Prostate gland (tissue), 2 donors: Measurements from ENCODE around the gene ADIPOR2. TPM values are rescaled to one million over a fixed set of nuclear protein-coding genes. Genes with fewer than 3 reads are reported as not detected.

Experiments used
- DNase-seq: peaks from one replicate; pipeline ENCODE4 v3.0.0-alpha.2; 2019; ENCODE audit warnings: low spot score
- H3K27ac ChIP-seq, 2 donors: fragments of 200-600 bp; sonication (generic); 2 replicates each; pipeline ENCODE4 v1.5.1; 2017 to 2019
- H3K27me3 ChIP-seq: fragments of 200-600 bp; sonication (generic); replicated peaks from 2 replicates; pipeline ENCODE4 v1.5.1; 2019; ENCODE audit not compliant: insufficient read depth
- H3K36me3 ChIP-seq, 2 donors: fragments of 200-600 bp; sonication (generic); 1 replicate in 1 of 2; 2 replicates in 1 of 2; pipeline versions ENCODE4 v1.5.1 to v1.8.1; 2017 to 2019
- H3K4me1 ChIP-seq: fragments of 200-600 bp; sonication (generic); replicated peaks from 2 replicates; pipeline ENCODE4 v1.5.1; 2019
- H3K4me3 ChIP-seq, 2 donors: fragments of 200-600 bp; sonication (generic); 2 replicates each; pipeline ENCODE4 v1.5.1; 2017 to 2019
- H3K9me3 ChIP-seq: fragments of 200-600 bp; sonication (generic); 2 replicates; pipeline ENCODE4 v1.5.1; 2017
- POLR2A ChIP-seq: fragments of 450-650 bp; IDR thresholded peaks from one replicate; pipeline ENCODE4 v1.6.1; 2016; ENCODE audit warnings: antibody characterized with exemption, mild to moderate bottlenecking
- POLR2AphosphoS5 ChIP-seq: sonication (generic); formaldehyde crosslinking; IDR thresholded peaks from one replicate; pipeline ENCODE4 v1.6.1; 2017; ENCODE audit warnings: antibody characterized with exemption
- WGBS: methylation state at CpG from one replicate; pipeline ENCODE4 v1.1.5; 2018; 5-methylcytosine and 5-hydroxymethylcytosine counted together
- intact Hi-C: fragments of 100-400 bp; cut with DNase I; formaldehyde crosslinking; loops from one replicate; pipeline ENCODE4 v1.14.2; 2022
- total RNA-seq, 2 donors: library from RNA; depleted of rRNA; stranded (reverse); fragments of >200 nt; gene quantifications; one replicate each; pipeline ENCODE4 v1.1.0, GENCODE V29; 2016
- TF ChIP-seq, protein P1 (sequence below), 4 experiments: fragments of 200-600 bp in 2 of 4; fragments of 450-650 bp in 2 of 4; sonication (generic) in 2 of 4; IDR thresholded peaks; 1 replicate in 3 of 4; 2 replicates in 1 of 4; pipeline ENCODE4 v1.5.1; 2016 to 2019; ENCODE audit warnings: antibody characterized with exemption in 4 of 4, mild to moderate bottlenecking in 2 of 4, moderate library complexity in 2 of 4

The ADIPOR2 gene
- total RNA-seq, 2 donors from 2014 or later = 23.7 to 46.2 TPM

DNA sequence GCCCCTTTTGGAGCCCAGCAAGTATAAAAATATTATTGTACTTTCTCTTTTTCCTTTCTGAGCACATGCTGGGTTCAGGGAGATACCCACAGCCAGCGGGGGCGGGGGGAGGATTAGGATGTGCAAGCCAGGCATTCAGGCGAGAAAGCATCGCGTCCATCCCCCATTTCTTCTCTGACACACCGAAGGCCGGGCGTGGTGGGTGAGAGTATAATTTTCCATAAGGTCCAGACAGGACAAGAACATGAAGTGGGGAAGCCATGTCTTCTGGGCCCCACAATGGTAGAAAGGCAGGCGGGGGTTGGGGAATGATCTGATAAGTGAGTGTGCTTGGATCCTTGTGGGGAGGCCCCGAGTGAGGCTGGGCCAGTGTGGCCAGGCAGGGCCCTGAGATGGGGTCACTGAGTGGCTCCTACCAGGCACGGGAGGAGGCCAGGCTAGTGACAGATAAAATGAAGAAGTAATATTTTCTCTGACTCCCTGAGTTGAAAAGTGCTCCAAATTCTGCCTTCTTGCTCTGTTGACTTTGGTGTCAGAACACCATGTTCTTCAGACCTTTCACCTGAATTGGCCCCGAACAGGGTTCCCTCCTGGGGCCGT lies 118.8 kb downstream of the ADIPOR2 start:
- no peak for TF ChIP-seq POLR2AphosphoS5
- TF ChIP-seq POLR2A = no peak
- TF ChIP-seq, protein P1, sequence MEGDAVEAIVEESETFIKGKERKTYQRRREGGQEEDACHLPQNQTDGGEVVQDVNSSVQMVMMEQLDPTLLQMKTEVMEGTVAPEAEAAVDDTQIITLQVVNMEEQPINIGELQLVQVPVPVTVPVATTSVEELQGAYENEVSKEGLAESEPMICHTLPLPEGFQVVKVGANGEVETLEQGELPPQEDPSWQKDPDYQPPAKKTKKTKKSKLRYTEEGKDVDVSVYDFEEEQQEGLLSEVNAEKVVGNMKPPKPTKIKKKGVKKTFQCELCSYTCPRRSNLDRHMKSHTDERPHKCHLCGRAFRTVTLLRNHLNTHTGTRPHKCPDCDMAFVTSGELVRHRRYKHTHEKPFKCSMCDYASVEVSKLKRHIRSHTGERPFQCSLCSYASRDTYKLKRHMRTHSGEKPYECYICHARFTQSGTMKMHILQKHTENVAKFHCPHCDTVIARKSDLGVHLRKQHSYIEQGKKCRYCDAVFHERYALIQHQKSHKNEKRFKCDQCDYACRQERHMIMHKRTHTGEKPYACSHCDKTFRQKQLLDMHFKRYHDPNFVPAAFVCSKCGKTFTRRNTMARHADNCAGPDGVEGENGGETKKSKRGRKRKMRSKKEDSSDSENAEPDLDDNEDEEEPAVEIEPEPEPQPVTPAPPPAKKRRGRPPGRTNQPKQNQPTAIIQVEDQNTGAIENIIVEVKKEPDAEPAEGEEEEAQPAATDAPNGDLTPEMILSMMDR (IDR thresholded peaks at IDR 0.05) = no peak
- intact Hi-C loops = no loop called here
- Histone ChIP-seq H3K9me3 (no peaks in the 10 kb centered on the region), H3K4me3 (no peak overlapping the region), H3K27me3 (no peaks in the 10 kb centered on the region), H3K27ac (no peak overlapping the region), H3K36me3 (no peaks in the 10 kb centered on the region), H3K4me1 (no peaks in the 10 kb centered on the region)
- no peak for DNase-seq
- 90% methylated on average over 13 of the region's 13 CpGs for WGBS

DNA sequence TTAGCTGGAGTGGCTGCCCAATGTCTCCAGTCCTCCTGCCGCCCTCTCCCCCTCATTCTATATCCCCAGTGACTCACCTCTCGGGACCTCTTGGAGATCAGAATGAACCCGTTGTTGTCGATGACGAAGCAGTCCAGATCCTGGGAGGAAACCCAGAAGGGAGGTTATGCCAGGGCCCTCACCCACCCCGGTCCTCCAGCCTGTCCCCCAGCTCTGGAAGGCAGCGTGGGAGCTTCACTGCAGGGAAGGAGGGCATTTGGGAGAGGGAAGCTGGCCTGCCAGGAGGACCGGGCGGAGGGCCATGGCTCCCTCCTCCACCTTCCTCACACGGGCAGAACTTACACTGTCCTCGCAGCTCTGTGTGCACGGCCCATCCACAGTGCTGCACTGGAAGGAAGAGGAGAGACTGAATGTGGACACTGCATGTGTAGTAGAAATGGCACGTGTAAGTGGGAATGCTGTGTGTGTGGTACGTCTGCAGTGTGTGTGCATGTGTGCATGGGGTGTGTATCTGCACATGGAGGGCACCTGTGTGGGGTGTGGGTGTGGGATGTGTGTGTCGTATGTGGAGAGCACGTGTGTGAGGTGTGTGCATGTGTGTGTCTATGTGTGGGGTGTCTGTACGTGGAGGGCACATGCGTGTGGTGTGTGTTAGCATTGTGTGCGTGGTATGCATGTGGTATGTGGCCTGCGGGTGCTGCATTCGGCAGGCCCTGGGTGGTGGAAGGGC lies 119.5 kb downstream of the ADIPOR2 start:
- 90% methylated on average over 21 of the region's 21 CpGs for WGBS
- no peaks in the 10 kb centered on the region for H3K4me1 ChIP-seq
- H3K4me3 ChIP-seq = no peak overlapping the region
- H3K27me3 ChIP-seq = peaks cover 3% of the 10 kb centered on the region
- TF ChIP-seq POLR2A = no peak
- TF ChIP-seq, protein P1 (IDR thresholded peaks at IDR 0.05) = no peak
- no peak for TF ChIP-seq POLR2AphosphoS5
- no peak overlapping the region for H3K27ac ChIP-seq
- no peaks in the 10 kb centered on the region for H3K36me3 ChIP-seq
- no peaks in the 10 kb centered on the region for H3K9me3 ChIP-seq
- intact Hi-C loops = no loop called here
- DNase-seq = no peak

DNA sequence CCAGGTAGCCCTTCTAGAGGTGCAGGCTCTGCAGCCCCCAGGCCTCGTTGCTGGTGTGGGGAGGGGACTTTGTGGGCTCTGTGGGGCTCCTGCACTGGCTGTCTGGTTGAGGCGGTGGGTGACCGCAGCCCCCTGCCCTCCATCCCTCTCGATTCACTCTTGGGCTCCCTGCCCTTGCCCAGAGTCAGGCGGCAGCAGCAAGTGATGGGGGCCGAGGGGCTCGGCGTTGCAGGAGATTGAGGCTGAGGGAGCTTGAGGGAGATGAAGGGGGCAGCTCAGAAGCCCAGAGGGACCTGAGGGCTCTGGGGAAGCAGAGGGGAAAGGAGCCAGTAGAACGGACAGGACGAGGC lies 120.0 kb downstream of the ADIPOR2 start:
- TF ChIP-seq, protein P1 (IDR thresholded peaks at IDR 0.05) = no peak
- TF ChIP-seq POLR2AphosphoS5 (no peak), POLR2A (no peak)
- no peak for DNase-seq
- Histone ChIP-seq H3K4me1 (no peaks in the 10 kb centered on the region), H3K4me3 (no peak overlapping the region), H3K27ac (no peak overlapping the region), H3K36me3 (no peaks in the 10 kb centered on the region), H3K27me3 (peaks cover 4% of the 10 kb centered on the region), H3K9me3 (no peaks in the 10 kb centered on the region)
- WGBS = 87% methylated on average over 9 of the region's 10 CpGs
- intact Hi-C loops = no loop called here

DNA sequence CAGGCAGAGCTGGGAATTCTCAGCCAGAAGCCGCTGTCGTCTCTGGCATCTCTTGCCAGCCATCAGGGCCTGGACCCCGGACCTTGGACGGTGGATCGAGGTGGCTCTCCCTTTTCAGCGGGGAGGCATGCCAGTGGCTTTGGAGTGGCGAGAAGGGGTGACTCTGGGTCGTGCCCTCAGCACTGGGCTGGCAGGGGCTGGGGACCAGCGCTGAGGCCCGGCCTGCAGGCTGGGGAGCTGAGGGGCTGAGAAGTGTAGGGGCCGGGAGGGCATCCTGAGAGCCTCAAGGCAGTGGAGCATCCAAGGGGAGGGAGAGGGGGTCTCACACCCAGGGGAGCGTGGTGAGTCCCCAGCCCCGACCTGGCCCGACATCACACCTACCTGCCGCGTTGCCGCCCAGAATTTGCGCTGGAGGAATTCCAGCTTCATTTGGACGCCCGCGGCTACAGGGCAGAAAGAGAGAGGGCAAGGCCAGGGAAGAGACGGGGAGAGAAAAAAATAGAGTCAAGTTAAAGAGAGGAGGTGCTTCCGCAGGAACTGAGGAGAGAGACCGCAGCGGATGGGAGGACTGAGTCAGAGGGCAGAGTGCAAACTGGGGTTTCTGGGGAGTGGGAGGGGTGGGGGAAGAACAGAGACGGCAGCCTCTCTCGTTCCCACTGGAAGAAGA lies 120.5 kb downstream of the ADIPOR2 start:
- Histone ChIP-seq H3K9me3 (no peaks in the 10 kb centered on the region), H3K4me1 (no peaks in the 10 kb centered on the region), H3K27ac (no peak overlapping the region), H3K27me3 (peaks cover 4% of the 10 kb centered on the region), H3K4me3 (no peak overlapping the region), H3K36me3 (no peaks in the 10 kb centered on the region)
- no peak for DNase-seq
- 76% methylated on average over 27 of the region's 27 CpGs for WGBS
- intact Hi-C loops = no loop called here
- TF ChIP-seq, protein P1 (IDR thresholded peaks at IDR 0.05) = no peak
- TF ChIP-seq POLR2A = no peak
- no peak for TF ChIP-seq POLR2AphosphoS5
